Calu3 (cell line): ENCODE data around the gene NF1. TPM values are rescaled to one million over a fixed set of nuclear protein-coding genes. Genes with fewer than 3 reads are reported as not detected.

Experiments
- BruUV-seq: library from RNA; stranded (reverse); fragments of 400-500 nt; replicated peaks from 2 replicates; lab custom pipeline; 2021; lab: Mats Ljungman, UMichigan
- CTCF ChIA-PET: fragments of 300-600 bp; sonication (Branson Sonifier 250); formaldehyde crosslinking; loops from one replicate; lab custom pipeline; 2022; ENCODE audit warnings: antibody characterized with exemption; lab: Charles Lee
- DNase-seq: peaks from one replicate; pipeline ENCODE4 v3.0.0; 2022
- H3K27ac Mint-ChIP-seq: one replicate; pipeline ENCODE4 v1.8.0; 2022; ENCODE audit warnings: mixed read lengths; ENCODE audit not compliant: unreplicated experiment
- H3K27me3 Mint-ChIP-seq: one replicate; pipeline ENCODE4 v1.8.0; 2022; ENCODE audit warnings: mixed read lengths; ENCODE audit not compliant: unreplicated experiment
- H3K36me3 Mint-ChIP-seq: one replicate; pipeline ENCODE4 v1.8.0; 2022; ENCODE audit warnings: mild to moderate bottlenecking, moderate library complexity, mixed read lengths; ENCODE audit not compliant: insufficient read depth, unreplicated experiment
- H3K4me1 Mint-ChIP-seq: one replicate; pipeline ENCODE4 v1.8.0; 2022; ENCODE audit warnings: mild to moderate bottlenecking, low read depth, mixed read lengths; ENCODE audit not compliant: unreplicated experiment
- H3K4me3 Mint-ChIP-seq: one replicate; pipeline ENCODE4 v1.8.0; 2022; ENCODE audit warnings: mild to moderate bottlenecking, low read depth, moderate library complexity, mixed read lengths; ENCODE audit not compliant: unreplicated experiment
- H3K9me3 Mint-ChIP-seq: one replicate; pipeline ENCODE4 v1.8.0; 2022; ENCODE audit warnings: low read depth, mixed read lengths; ENCODE audit not compliant: unreplicated experiment
- CTCF ChIP-seq: fragments of 200-600 bp; IDR thresholded peaks from one replicate; pipeline ENCODE4 v1.8.0; 2022; ENCODE audit warnings: antibody characterized with exemption; ENCODE audit not compliant: unreplicated experiment
- intact Hi-C: fragments of 100-400 bp; cut with micrococcal nuclease; formaldehyde crosslinking; loops from one replicate; pipeline ENCODE4 v1.10.0; 2022; ENCODE audit not compliant: unreplicated experiment
- total RNA-seq: library from RNA; stranded (reverse); gene quantifications from 2 replicates; pipeline ENCODE4 v1.2.3, GENCODE V29; 2022

NF1 gene
- total RNA-seq, 1 experiment from 2014 or later: 64.7 TPM

- no peaks in the 10 kb centered on the region for H3K9me3 Mint-ChIP-seq
- no peak for DNase-seq
- no TSS peak for BruUV-seq
- CTCF ChIA-PET: interaction anchor here (0.6 to 1.0 kb wide), 2 partner anchors 15 to 23 kb away, joined by 3 read pairs; no protein-coding TSS in a partner anchor
- intact Hi-C loops: no loop called here
- H3K27me3 Mint-ChIP-seq: peaks cover 69% of the 10 kb centered on the region
- H3K27ac Mint-ChIP-seq: no peak overlapping the region
- no peaks in the 10 kb centered on the region for H3K36me3 Mint-ChIP-seq
- no peaks in the 10 kb centered on the region for H3K4me1 Mint-ChIP-seq
- no peak overlapping the region for H3K4me3 Mint-ChIP-seq
- no peak for TF ChIP-seq CTCF
These were observed 309.5 kb downstream of the NF1 start for GRCh38 chr17:31404028-31404949.

- no peak for TF ChIP-seq CTCF
These were observed 311.2 kb downstream of the NF1 start for GRCh38 chr17:31405890-31406371.

GRCh38 chr17:31408586-31408985, 313.8 kb downstream of the NF1 start:
- no peak overlapping the region for H3K4me3 Mint-ChIP-seq
- no peaks in the 10 kb centered on the region for H3K36me3 Mint-ChIP-seq
- no TSS peak for BruUV-seq
- no peaks in the 10 kb centered on the region for H3K4me1 Mint-ChIP-seq
- intact Hi-C loops: no loop called here
- TF ChIP-seq CTCF: no peak
- CTCF ChIA-PET: no interaction called here
- peaks cover 70% of the 10 kb centered on the region for H3K27me3 Mint-ChIP-seq
- DNase-seq: no peak
- no peak overlapping the region for H3K27ac Mint-ChIP-seq
- H3K9me3 Mint-ChIP-seq: no peaks in the 10 kb centered on the region

More at GRCh38 chr17:31405890-31406371, 311.2 kb downstream of the NF1 start:
- H3K4me3 Mint-ChIP-seq: no peak overlapping the region
- H3K36me3 Mint-ChIP-seq: no peaks in the 10 kb centered on the region
- BruUV-seq: no TSS peak
- no peak overlapping the region for H3K27ac Mint-ChIP-seq
- H3K27me3 Mint-ChIP-seq: peaks cover 71% of the 10 kb centered on the region
- DNase-seq: no peak
- intact Hi-C loops: no loop called here
- CTCF ChIA-PET: no interaction called here
- no peaks in the 10 kb centered on the region for H3K4me1 Mint-ChIP-seq
- H3K9me3 Mint-ChIP-seq: no peaks in the 10 kb centered on the region

GRCh38 chr17:31411707-31412285, 317.0 kb downstream of the NF1 start:
- intact Hi-C loops: no loop called here
- DNase-seq: no peak
- no TSS peak for BruUV-seq
- Mint-ChIP-seq H3K27ac (no peak overlapping the region), H3K4me3 (no peak overlapping the region), H3K9me3 (no peaks in the 10 kb centered on the region), H3K27me3 (peaks cover 87% of the 10 kb centered on the region), H3K36me3 (no peaks in the 10 kb centered on the region), H3K4me1 (no peaks in the 10 kb centered on the region)
- TF ChIP-seq CTCF: no peak
- CTCF ChIA-PET: no interaction called here
